Upper lobe of right lung (tissue), 1 donor: ENCODE data around the gene NDOR1. TPM values are rescaled to one million over a fixed set of nuclear protein-coding genes. Genes with fewer than 3 reads are reported as not detected.
"Not testable (repeated sequence)": the region's sequence is repeated elsewhere in the genome, so short reads cannot be mapped to it uniquely, and the experiment has no call there.

Source experiments
- ATAC-seq: fragments of 200-7000 bp; cut with Tn5 transposase; one replicate; pipeline ENCODE4 v1.9.1; 2020; ENCODE audit warnings: mild to moderate bottlenecking, moderate library complexity
- DNase-seq: peaks from one replicate; pipeline ENCODE4 v3.0.0-alpha.2; 2020
- H3K27ac ChIP-seq: fragments of 200-600 bp; one replicate; pipeline ENCODE4 v1.8.0; 2022
- H3K27me3 ChIP-seq: fragments of 200-600 bp; one replicate; pipeline ENCODE4 v1.8.0; 2022; ENCODE audit warnings: mild to moderate bottlenecking
- H3K36me3 ChIP-seq: fragments of 200-600 bp; one replicate; pipeline ENCODE4 v1.8.0; 2022
- H3K4me1 ChIP-seq: fragments of 200-600 bp; one replicate; pipeline ENCODE4 v1.8.0; 2022
- H3K4me3 ChIP-seq: fragments of 200-600 bp; one replicate; pipeline ENCODE4 v1.8.0; 2022; ENCODE audit warnings: mild to moderate bottlenecking
- H3K9me3 ChIP-seq: fragments of 200-600 bp; one replicate; pipeline ENCODE4 v1.8.0; 2022
- intact Hi-C: fragments of 100-400 bp; cut with DNase I; formaldehyde crosslinking; loops from one replicate; pipeline ENCODE4 v1.11.0; 2022
- total RNA-seq: library from RNA; stranded (reverse); fragmentation: NEBNext Ultra II Directional; extraction: Animal tissue kit (Norgen Biotek cat#: 25700); gene quantifications from one replicate; pipeline ENCODE4 v1.2.1, GENCODE V29; 2021
- TF ChIP-seq, protein P1 (sequence below): fragments of 200-600 bp; IDR thresholded peaks from one replicate; pipeline ENCODE4 v1.8.0; 2022; ENCODE audit warnings: antibody characterized with exemption
- donor health status: DM: no; HTN: yes; CAD: no; lungs with severe emphysema.

NDOR1 gene
- total RNA-seq, 1 donor from 2014 or later, result 16.7 TPM

DNA sequence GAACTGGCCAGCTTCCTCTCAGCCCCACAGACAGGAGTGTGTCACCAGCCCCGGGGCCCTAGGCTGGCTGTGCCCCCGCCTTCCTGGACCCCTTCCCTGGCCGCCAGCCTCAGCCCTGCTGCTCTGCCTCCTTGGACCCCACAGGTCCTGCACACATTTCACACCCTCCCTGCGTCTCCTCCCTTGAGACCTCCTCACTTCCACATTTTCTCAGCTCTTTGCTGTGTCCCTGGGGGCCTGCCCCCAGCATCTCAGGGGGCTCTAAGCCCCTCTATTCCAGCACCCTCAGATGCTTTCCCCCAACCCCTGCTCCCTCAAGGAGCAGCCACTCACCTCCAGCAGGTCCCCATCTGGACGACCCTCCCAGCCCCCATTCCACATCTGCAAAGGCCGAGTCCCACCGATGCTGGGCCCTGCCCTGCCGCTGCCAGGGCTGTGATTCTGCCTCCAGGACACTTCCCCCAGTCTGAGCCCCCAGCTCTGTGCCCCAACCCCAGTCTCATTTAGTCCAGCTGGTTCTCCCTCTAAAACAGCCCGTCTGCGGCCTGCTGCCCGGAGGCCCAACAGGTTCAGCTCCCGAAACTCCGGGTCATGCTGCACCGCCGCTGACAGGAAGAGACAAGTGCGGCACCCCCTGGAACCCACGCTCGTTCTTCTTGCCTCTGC, 29.4 kb downstream of the NDOR1 start:
- Histone ChIP-seq H3K27me3 (peaks cover 40% of the 10 kb centered on the region), H3K4me3 (no peak overlapping the region), H3K27ac (no peak overlapping the region), H3K9me3 (no peaks in the 10 kb centered on the region), H3K4me1 (peaks cover 22% of the 10 kb centered on the region), H3K36me3 (no peaks in the 10 kb centered on the region)
- intact Hi-C loops, result no loop called here
- DNase-seq, result no peak
- no peak for ATAC-seq
- TF ChIP-seq, protein P1, sequence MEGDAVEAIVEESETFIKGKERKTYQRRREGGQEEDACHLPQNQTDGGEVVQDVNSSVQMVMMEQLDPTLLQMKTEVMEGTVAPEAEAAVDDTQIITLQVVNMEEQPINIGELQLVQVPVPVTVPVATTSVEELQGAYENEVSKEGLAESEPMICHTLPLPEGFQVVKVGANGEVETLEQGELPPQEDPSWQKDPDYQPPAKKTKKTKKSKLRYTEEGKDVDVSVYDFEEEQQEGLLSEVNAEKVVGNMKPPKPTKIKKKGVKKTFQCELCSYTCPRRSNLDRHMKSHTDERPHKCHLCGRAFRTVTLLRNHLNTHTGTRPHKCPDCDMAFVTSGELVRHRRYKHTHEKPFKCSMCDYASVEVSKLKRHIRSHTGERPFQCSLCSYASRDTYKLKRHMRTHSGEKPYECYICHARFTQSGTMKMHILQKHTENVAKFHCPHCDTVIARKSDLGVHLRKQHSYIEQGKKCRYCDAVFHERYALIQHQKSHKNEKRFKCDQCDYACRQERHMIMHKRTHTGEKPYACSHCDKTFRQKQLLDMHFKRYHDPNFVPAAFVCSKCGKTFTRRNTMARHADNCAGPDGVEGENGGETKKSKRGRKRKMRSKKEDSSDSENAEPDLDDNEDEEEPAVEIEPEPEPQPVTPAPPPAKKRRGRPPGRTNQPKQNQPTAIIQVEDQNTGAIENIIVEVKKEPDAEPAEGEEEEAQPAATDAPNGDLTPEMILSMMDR, result no peak

DNA sequence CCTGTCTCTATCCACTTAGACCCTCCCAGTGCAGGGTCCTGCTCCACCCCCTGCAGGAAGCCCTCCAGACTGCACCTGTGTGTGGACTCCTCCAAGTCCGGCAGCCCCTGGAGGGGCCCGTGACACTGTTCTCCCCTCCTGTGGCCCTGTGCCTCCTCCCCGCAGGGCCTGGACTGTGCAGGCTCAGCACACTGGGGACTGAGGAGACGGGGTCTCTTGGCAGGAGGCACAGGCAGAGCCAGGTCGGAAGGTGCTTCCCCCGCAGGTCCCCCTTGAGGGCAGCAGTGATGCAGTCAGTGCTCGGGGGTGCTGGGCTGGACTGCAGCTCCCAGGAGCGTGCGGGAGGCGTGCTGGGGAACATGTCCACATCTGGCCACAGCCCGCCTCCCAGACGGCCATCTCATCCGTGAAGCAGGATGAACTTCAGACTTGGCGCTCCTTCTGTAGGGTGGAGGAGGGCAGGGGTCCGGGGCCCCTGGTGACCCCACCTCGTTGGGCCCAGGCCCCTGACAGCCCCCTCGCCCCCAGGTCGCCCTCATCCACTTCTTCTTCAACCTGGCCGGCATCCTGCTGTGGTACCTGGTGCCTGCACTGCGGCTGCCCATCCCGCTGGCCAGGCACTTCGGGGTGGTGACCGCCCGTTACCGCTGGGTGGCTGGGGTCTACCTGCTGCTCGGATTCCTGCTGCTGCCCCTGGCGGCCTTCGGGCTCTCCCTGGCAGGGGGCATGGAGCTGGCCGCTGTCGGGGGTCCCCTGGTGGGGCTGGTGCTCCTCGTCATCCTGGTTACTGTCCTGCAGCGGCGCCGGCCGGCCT, 30.1 kb downstream of the NDOR1 start:
- Histone ChIP-seq H3K36me3 (no peaks in the 10 kb centered on the region), H3K27me3 (peaks cover 34% of the 10 kb centered on the region), H3K4me3 (no peak overlapping the region), H3K27ac (no peak overlapping the region), H3K9me3 (no peaks in the 10 kb centered on the region), H3K4me1 (peaks cover 24% of the 10 kb centered on the region)
- ATAC-seq, result no peak
- TF ChIP-seq, protein P1, result no peak
- intact Hi-C loops, result no loop called here
- DNase-seq, result no peak

DNA sequence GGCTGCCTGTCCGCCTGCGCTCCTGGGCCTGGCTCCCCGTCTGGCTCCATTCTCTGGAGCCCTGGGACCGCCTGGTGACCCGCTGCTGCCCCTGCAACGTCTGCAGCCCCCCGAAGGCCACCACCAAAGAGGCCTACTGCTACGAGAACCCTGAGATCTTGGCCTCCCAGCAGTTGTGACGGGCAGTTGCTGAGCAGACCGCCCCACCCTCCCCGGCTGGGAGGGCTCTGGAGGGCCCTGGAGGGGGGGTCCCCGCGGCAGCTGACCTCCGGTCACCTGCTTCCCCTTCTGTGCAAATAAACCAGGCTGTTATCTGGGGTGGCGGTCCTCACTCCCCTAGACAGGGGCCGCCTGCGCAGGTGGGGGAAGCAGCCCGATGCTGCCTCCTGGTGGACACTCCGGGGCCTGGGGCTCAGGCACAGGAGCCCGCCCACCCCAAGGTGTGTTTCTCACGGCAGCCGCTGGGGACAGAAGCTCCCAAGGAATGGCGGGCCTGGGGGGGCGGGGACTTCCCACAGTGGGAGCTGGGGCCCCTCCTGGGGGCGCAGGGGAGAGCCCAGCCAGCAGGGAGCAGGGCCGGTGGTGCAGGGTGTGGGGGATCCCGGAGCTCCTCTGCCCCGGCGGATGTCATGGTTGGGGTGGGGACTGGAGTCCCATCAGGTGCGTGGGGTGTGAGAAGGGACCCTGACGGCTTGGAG, 30.9 kb downstream of the NDOR1 start:
- DNase-seq (peak; percentile 94), ATAC-seq (peak; percentile 65)
- Histone ChIP-seq H3K4me1 (peaks cover 24% of the 10 kb centered on the region), H3K36me3 (no peaks in the 10 kb centered on the region), H3K4me3 (no peak overlapping the region), H3K27me3 (peaks cover 27% of the 10 kb centered on the region), H3K27ac (no peak overlapping the region), H3K9me3 (no peaks in the 10 kb centered on the region)
- TF ChIP-seq, protein P1, result peak; percentile 96
- intact Hi-C loops, result no loop called here

DNA sequence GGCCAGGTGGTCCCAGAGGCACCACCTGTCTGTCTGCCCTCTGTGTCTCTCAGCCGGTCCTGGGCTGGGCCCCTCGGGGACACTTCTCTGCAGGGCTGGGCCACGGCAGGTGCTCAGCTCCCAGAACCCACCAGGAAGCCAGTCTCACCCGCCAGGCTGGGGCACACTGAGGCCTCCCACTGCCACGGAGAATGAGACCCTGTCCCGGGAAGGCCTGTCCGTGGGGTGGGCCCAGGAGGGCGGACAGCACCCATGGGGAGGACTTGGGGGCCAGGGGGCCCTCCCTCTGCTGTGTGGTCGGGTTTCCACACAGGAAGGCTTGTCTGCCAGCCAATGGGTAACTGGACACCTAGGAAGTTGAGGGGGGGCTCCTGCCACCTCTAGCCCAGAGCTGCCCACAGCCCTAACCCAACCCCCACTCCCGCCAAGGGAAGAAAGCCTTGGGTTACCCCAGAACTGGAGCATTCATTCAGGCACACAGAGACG, 31.5 kb downstream of the NDOR1 start:
- no peak for ATAC-seq
- H3K4me3 ChIP-seq, result no peak overlapping the region
- H3K27ac ChIP-seq, result no peak overlapping the region
- H3K4me1 ChIP-seq, result peaks cover 26% of the 10 kb centered on the region
- H3K9me3 ChIP-seq, result no peaks in the 10 kb centered on the region
- intact Hi-C loops, result no loop called here
- peaks cover under 1% of the 10 kb centered on the region for H3K36me3 ChIP-seq
- TF ChIP-seq, protein P1, result no peak
- peaks cover 22% of the 10 kb centered on the region for H3K27me3 ChIP-seq
- DNase-seq, result no peak

DNA sequence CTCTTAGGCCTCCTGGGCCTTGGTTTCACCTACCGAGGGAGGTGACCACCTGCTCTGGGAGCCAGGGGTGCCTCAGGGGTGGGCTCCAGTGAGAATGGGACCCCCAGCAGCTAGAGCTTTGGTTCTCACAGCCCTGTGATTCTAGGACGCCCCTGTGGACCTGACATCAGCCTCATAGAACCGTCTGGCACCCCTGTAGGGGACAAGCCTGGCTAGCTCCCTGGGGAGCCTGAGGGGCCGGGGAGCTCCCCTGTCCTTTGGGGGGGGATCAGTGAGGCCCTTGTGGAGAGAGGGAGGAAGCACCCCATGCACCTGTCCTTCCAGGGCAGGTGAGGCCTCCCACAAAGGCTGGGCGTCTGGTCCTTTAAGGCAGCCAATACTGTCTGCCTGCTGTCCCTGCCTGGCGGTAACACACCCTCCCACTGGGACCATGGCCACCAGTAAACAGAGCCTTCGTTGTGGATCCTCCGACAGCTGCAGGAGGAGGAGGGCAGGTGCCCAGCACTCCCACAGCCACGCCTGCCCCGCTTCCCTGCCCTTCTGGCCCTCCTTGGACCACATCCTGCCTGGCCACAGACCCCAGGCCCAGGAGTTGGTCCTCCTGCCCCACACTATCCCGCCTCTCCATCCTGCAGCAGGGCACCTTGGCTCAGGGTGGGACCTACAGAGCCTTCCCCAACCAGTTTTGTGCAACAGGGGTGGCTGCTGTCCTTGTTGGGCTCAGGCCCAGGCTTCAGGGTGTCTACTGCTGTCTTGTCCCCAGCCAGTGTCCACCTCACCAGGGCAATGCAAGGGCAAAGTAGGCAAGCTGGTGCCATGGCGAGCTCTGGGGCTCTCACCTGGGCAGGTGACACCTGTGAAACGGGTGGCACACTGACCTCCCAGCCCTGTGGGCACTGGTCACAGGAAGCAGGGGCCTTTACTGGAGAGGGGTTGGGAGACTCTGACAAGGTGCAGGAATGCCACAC, 32.5 kb downstream of the NDOR1 start:
- Histone ChIP-seq H3K4me3 (no peak overlapping the region), H3K4me1 (peaks cover 37% of the 10 kb centered on the region), H3K36me3 (peaks cover 12% of the 10 kb centered on the region), H3K9me3 (no peaks in the 10 kb centered on the region), H3K27me3 (peaks cover 15% of the 10 kb centered on the region), H3K27ac (no peak overlapping the region)
- TF ChIP-seq, protein P1, result no peak
- ATAC-seq (no peak), DNase-seq (no peak)
- intact Hi-C loops, result no loop called here

DNA sequence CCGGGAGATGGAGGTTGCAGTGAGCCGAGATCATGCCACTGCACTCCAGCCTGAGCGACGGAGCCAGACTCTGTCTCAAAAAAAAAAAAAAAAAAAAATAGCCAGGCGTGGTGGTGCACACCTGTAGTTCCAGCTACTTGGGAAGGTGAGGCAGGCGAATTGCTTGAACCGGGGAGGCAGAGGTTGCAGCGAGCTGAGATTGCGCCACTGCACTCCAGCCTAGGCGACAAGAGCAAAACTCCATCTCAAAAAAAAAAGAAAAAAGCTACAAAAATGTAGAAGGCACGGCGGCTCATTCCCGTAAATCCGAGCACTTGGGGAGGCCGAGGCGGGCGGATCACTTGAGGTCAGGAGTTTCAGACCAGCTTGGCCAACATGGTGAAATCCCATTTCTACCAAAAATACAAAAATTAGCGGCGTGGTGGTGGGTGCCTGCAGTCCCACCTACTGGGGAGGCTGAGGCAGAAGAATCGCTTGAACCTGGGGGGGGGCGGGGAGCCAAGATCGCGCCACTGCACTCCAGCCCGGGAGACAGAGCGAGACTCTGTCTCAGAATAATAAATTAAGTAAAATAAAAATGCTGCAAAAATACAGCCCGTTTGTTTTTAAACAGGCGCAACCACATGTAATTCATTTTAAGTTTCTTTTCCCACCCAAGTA, 34.2 kb downstream of the NDOR1 start:
- DNase-seq, intact Hi-C loops, H3K9me3 ChIP-seq, H3K27me3 ChIP-seq, ATAC-seq: not testable (repeated sequence)
- Histone ChIP-seq H3K4me3 (peak overlapping the region; percentile 74), H3K27ac (peak overlapping the region; percentile 93), H3K36me3 (peaks cover 21% of the 10 kb centered on the region), H3K4me1 (peaks cover 50% of the 10 kb centered on the region)
